NCI-H774 (cell line): Measurements from ENCODE around the gene FOXC1.

Source experiments
- DNase-seq: peaks from one replicate; lab custom pipeline; 2025; lab: John Stamatoyannopoulos, UW

FOXC1 gene

DNA sequence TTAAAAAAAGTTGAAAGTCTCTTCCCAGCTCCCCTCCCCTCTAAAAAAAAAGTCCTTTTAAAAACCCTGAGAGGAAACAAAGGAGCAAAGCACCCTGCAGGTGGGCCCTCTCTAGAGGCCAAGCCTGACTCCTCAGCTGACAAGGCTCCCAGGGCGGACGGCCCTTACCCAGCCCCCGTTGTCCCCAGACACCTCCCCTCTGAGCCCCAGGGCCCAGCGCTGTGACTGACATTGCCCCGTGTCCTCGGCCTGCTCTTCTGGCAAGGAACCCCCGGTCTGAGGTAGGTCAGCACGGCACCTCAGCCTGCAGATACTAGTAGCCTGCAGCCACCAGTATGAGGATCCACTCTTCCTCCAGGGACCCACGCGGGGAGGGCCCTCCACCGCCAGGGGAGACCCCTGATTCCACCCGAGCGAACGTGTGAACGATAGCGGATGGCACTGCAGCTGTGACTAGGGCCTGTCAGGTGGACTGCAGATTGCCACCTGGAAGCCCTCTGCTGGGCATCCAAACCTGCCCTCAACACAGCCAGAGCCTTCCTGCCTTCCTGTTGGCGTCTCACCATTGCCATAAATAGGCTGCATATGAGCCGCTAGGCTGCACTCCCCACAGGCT is 34.2 kb downstream of the FOXC1 start:
- DNase-seq, result no peak

GRCh38 chr6:1644516-1645060 is 34.9 kb downstream of the FOXC1 start:
- DNase-seq, result no peak

- DNase-seq, result no peak
Observed at GRCh38 chr6:1645466-1646185, 35.9 kb downstream of the FOXC1 start.

DNA sequence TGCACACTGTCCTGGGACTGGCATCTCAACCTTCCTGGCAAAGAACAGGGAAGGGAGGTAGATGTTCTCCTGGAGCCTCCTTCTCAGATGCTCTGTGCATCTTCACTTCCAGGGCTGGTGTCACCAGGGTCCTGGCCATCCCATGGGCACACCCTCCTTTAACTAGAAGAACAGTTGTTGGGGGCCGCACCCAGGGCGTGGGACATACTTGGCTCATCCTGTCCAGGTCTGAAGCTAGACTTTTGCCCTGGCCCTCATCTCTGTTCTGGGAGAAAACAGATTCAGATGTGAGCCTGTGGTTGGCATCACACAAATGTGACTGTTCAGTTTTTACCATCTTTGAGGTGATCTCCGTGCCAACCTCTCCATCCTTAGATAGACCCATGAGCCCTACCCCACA is 41.6 kb downstream of the FOXC1 start:
- DNase-seq, result no peak

GRCh38 chr6:1652842-1653241 is 43.1 kb downstream of the FOXC1 start:
- no peak for DNase-seq

DNA sequence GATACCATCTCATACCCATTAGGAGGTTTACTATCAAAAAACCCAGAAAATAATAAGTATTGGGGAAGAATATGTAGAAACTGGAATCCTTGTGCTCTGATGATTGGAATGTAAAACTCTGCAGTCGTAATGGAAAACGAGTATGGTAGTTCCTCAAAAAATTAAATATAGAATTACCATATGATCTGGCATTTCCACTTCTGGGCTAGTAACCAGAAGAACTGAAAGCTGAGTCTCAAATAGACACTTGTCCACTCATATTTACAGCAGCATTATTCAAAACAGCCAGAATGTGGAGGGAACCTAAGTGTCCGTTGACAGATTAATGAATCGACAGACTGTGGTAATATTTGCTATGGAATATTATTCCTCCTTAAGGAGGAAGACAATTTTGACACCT is 44.3 kb downstream of the FOXC1 start:
- no peak for DNase-seq

GRCh38 chr6:1657116-1657770 is 47.5 kb downstream of the FOXC1 start:
- DNase-seq, result no peak

GRCh38 chr6:1657771-1658165 is 48.1 kb downstream of the FOXC1 start:
- no peak for DNase-seq

DNA sequence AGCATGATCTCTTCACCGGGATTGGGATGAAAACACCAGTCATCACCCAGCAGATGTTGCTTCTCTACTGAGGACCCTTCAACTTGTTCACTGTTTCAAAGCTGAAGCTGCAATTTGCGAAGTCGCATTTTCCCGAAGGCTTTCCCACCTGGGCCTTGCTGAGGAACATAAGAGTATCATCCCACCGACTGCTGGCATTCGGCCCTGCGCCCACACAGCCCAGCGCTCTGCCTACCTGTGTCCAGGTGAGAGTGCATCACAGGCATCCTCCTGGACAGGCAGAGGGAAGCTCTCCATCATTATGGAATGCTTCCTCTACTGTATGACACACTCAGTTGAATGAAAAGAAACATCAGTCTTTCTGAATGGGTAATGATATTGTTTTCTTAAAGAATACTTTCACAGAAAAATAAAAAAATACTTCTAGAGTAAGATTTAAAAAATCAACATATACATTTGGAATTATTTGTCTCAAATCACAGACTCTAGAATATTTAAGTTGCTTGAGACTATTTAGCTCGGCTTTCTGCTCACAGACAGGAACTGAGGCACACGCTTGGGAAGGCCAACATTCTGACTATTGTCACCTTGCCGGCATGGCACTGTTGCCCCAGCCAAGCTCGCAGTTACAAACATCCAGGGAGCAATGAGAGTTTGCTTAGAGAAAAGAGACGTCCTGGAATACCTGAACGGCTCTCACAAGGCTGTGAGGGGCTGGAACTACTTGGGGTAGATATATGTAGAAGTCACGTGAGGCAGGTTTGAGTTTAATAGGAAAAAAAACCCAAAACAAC is 48.7 kb downstream of the FOXC1 start:
- no peak for DNase-seq

GRCh38 chr6:1659816-1660215 is 50.1 kb downstream of the FOXC1 start:
- DNase-seq, result no peak

DNA sequence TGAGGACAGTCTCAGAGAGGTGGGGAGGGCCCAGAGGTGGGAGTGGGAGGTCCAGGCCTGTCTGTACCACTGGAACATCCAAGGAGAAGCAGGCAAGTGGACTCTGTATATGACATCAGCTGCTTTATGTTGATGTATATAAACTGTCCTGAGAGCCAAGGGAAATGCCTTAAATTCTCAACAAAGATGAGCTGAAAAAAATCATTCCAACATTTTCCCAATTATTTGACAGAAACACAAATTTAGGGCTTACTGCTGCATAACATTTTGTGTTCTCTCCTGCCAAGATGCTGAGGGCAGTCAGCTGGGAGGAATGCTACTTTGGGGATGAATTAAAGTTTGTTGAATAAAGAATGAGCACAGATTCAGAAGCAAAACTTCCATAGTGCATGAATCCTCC is 52.8 kb downstream of the FOXC1 start:
- DNase-seq, result no peak
